H9 (cell line): ENCODE results near the gene CAMTA1. TPM values are rescaled to one million over a fixed set of nuclear protein-coding genes. Genes with fewer than 3 reads are reported as not detected.

Experiments
- DNase-seq: peaks from one replicate; pipeline ENCODE4 v3.0.0-alpha.2; 2017
- H2AFZ ChIP-seq: one replicate; pipeline ENCODE4 v1.6.1; 2013; ENCODE audit warnings: mild to moderate bottlenecking, low read length, control low read depth, moderate library complexity
- H2AK5ac ChIP-seq: 2 replicates; pipeline ENCODE4 v1.6.1; 2013; ENCODE audit warnings: low read length, control low read depth, mixed read lengths; ENCODE audit not compliant: insufficient read length
- H2BK120ac ChIP-seq: one replicate; pipeline ENCODE4 v1.6.1; 2013; ENCODE audit warnings: low read depth, mild to moderate bottlenecking, low read length, control low read depth, inconsistent platforms; ENCODE audit not compliant: poor library complexity, severe bottlenecking
- H2BK12ac ChIP-seq: 2 replicates; pipeline ENCODE4 v1.6.1; 2013; ENCODE audit warnings: low read length, control low read depth, mixed read lengths, low read depth; ENCODE audit not compliant: insufficient read length
- H2BK15ac ChIP-seq: 2 replicates; pipeline ENCODE4 v1.6.1; 2013; ENCODE audit warnings: low read depth, low read length, control low read depth
- H2BK20ac ChIP-seq: one replicate; pipeline ENCODE4 v1.6.1; 2013; ENCODE audit warnings: low read depth, mild to moderate bottlenecking, low read length, control low read depth, inconsistent platforms; ENCODE audit not compliant: poor library complexity, severe bottlenecking
- H2BK5ac ChIP-seq: 2 replicates; pipeline ENCODE4 v1.6.1; 2013; ENCODE audit warnings: low read length, control low read depth, mixed read lengths; ENCODE audit not compliant: insufficient read length
- H3K14ac ChIP-seq: 2 replicates; pipeline ENCODE4 v1.6.1; 2013; ENCODE audit warnings: low read length, control low read depth; ENCODE audit not compliant: insufficient read depth
- H3K18ac ChIP-seq: 2 replicates; pipeline ENCODE4 v1.6.1; 2013; ENCODE audit warnings: low read depth, mild to moderate bottlenecking, mixed read lengths, low read length, control low read depth; ENCODE audit not compliant: insufficient read length
- H3K23ac ChIP-seq: 2 replicates; pipeline ENCODE4 v1.6.1; 2013; ENCODE audit warnings: low read length, control low read depth, mixed read lengths, low read depth; ENCODE audit not compliant: insufficient read length
- H3K23me2 ChIP-seq: 2 replicates; pipeline ENCODE4 v1.6.1; 2013; ENCODE audit warnings: low read depth, mild to moderate bottlenecking, mixed read lengths, low read length, control low read depth; ENCODE audit not compliant: insufficient read length, poor library complexity, severe bottlenecking
- H3K27ac ChIP-seq: 2 replicates; pipeline ENCODE4 v1.5.1; 2013; ENCODE audit warnings: low read length, control low read depth, mixed read lengths, low read depth; ENCODE audit not compliant: insufficient read length
- H3K27me3 ChIP-seq: 2 replicates; pipeline ENCODE4 v1.6.1; 2013; ENCODE audit warnings: low read length, control low read depth, inconsistent platforms; ENCODE audit not compliant: insufficient read depth
- H3K4ac ChIP-seq: 2 replicates; pipeline ENCODE4 v1.6.1; 2013; ENCODE audit warnings: low read depth, mild to moderate bottlenecking, control low read depth, inconsistent platforms, low read length, moderate library complexity
- H3K4me1 ChIP-seq: 2 replicates; pipeline ENCODE4 v1.6.1; 2013; ENCODE audit warnings: low read length, control low read depth, inconsistent platforms; ENCODE audit not compliant: insufficient read depth
- H3K4me2 ChIP-seq: 2 replicates; pipeline ENCODE4 v1.6.1; 2013; ENCODE audit warnings: low read length, control low read depth, mixed read lengths; ENCODE audit not compliant: insufficient read length, insufficient read depth
- H3K56ac ChIP-seq: 2 replicates; pipeline ENCODE4 v1.6.1; 2013; ENCODE audit warnings: low read depth, mild to moderate bottlenecking, mixed read lengths, low read length, control low read depth; ENCODE audit not compliant: insufficient read length
- H3K79me1 ChIP-seq: 2 replicates; pipeline ENCODE4 v1.6.1; 2013; ENCODE audit warnings: low read depth, mild to moderate bottlenecking, moderate library complexity, low read length, control low read depth, inconsistent platforms; ENCODE audit not compliant: insufficient read depth, poor library complexity, severe bottlenecking
- H3K79me2 ChIP-seq: 2 replicates; pipeline ENCODE4 v1.6.1; 2013; ENCODE audit warnings: low read length, control low read depth, inconsistent platforms; ENCODE audit not compliant: insufficient read depth
- H3K9ac ChIP-seq: 2 replicates; pipeline ENCODE4 v1.6.1; 2013; ENCODE audit warnings: low read length, control low read depth, mixed read lengths; ENCODE audit not compliant: insufficient read length; ENCODE audit errors: extremely low read depth
- H3K9me3 ChIP-seq: one replicate; pipeline ENCODE4 v1.6.1; 2013; ENCODE audit warnings: low read depth, low read length, inconsistent platforms; ENCODE audit not compliant: control insufficient read depth
- H3T11ph ChIP-seq: one replicate; pipeline ENCODE4 v1.6.1; 2013; ENCODE audit warnings: mild to moderate bottlenecking, low read length, control low read depth, inconsistent platforms
- H4K20me1 ChIP-seq: one replicate; pipeline ENCODE4 v1.6.1; 2013; ENCODE audit not compliant: control insufficient read depth, insufficient read length, insufficient read depth
- H4K5ac ChIP-seq: 2 replicates; pipeline ENCODE4 v1.6.1; 2013; ENCODE audit warnings: low read depth, mild to moderate bottlenecking, mixed read lengths, low read length, control low read depth; ENCODE audit not compliant: insufficient read length
- H4K8ac ChIP-seq: replicated peaks from 2 replicates; pipeline ENCODE4 v1.6.1; 2013; ENCODE audit warnings: low read length, control low read depth, mixed read lengths, low read depth; ENCODE audit not compliant: insufficient read length
- H4K91ac ChIP-seq: 2 replicates; pipeline ENCODE4 v1.6.1; 2013; ENCODE audit warnings: low read depth, mild to moderate bottlenecking, moderate library complexity, mixed read lengths, low read length, control low read depth; ENCODE audit not compliant: insufficient read length
- H3K27ac Mint-ChIP-seq, 3 experiments: 2 replicates in 2 of 3; 3 replicates in 1 of 3; pipeline ENCODE4 v1.8.0; 2020 to 2021; ENCODE audit warnings: mixed read lengths in 3 of 3, mild to moderate bottlenecking in 1 of 3, moderate library complexity in 1 of 3
- H3K27me3 Mint-ChIP-seq: 2 replicates; pipeline ENCODE4 v1.8.0; 2021; ENCODE audit warnings: low read depth, mild to moderate bottlenecking, moderate library complexity, mixed read lengths
- H3K36me3 Mint-ChIP-seq, 3 experiments: 2 replicates in 2 of 3; 3 replicates in 1 of 3; pipeline ENCODE4 v1.8.0; 2020 to 2021; ENCODE audit warnings: low read depth in 3 of 3, mixed read lengths in 3 of 3; ENCODE audit not compliant: insufficient read depth in 1 of 3
- H3K4me1 Mint-ChIP-seq, 2 experiments: 2 replicates each; pipeline ENCODE4 v1.8.0; 2020; ENCODE audit warnings: mixed read lengths in 2 of 2
- H3K4me3 Mint-ChIP-seq, 2 experiments: 2 replicates in 1 of 2; 3 replicates in 1 of 2; pipeline ENCODE4 v1.8.0; 2020 to 2021; ENCODE audit warnings: mild to moderate bottlenecking in 2 of 2, mixed read lengths in 2 of 2, moderate library complexity in 1 of 2
- H3K9me3 Mint-ChIP-seq, 2 experiments: 2 replicates in 1 of 2; 3 replicates in 1 of 2; pipeline ENCODE4 v1.8.0; 2020; ENCODE audit warnings: mild to moderate bottlenecking in 2 of 2, mixed read lengths in 2 of 2, moderate library complexity in 1 of 2
- CTCF ChIP-seq: fragments of 200-600 bp; sonication (generic); conservative IDR thresholded peaks from 3 replicates; pipeline ENCODE4 v1.8.0; 2021; ENCODE audit warnings: antibody characterized with exemption, mild to moderate bottlenecking
- WGBS: extraction: QIAGEN DNeasy Blood & Tissue Kit; methylation state at CpG from one replicate; pipeline ENCODE4 v1.1.7; 2013; ENCODE audit warnings: missing lambda C conversion rate, low lambda C conversion rate, mixed read lengths; ENCODE audit not compliant: insufficient read length; ENCODE audit errors: extremely low coverage; 5-methylcytosine and 5-hydroxymethylcytosine counted together
- total RNA-seq: library from RNA; stranded (reverse); gene quantifications from 2 replicates; pipeline ENCODE4 v1.2.1, GENCODE V29; 2021

The CAMTA1 gene
- total RNA-seq, 1 experiment from 2014 or later = 115 TPM

GRCh38 chr1:6807782-6808181 lies 22.5 kb downstream of the CAMTA1 start:
- Histone ChIP-seq H3K4ac (no peak overlapping the region), H3K4me2 (no peak overlapping the region), H2BK120ac (no peak overlapping the region), H4K8ac (no peak overlapping the region), H4K5ac (no peak overlapping the region), H3K79me2 (peaks cover 26% of the 10 kb centered on the region; the same call in 1 of the 2 replicates), H2AFZ (no peak overlapping the region), H3K27ac (no peak overlapping the region), H3K4me1 (no peaks in the 10 kb centered on the region; the same call in 1 of the 2 replicates), H3K9me3 (no peaks in the 10 kb centered on the region), H2BK15ac (no peak overlapping the region), H2BK12ac (no peak overlapping the region), H3K79me1 (peaks cover 3% of the 10 kb centered on the region), H3K23ac (no peak overlapping the region), H3K23me2 (no peaks in the 10 kb centered on the region), H3T11ph (no peak overlapping the region), H3K56ac (no peak overlapping the region), H2BK5ac (no peak overlapping the region), H2BK20ac (no peak overlapping the region), H3K18ac (no peak overlapping the region), H3K9ac (no peak overlapping the region), H2AK5ac (no peak overlapping the region), H4K91ac (no peak overlapping the region), H4K20me1 (no peaks in the 10 kb centered on the region), H3K14ac (no peak overlapping the region), H3K27me3 (no peaks in the 10 kb centered on the region)
- no peak overlapping the region for H3K4me3 Mint-ChIP-seq
- no peaks in the 10 kb centered on the region for H3K36me3 Mint-ChIP-seq
- no peaks in the 10 kb centered on the region for H3K27me3 Mint-ChIP-seq
- no peaks in the 10 kb centered on the region for H3K9me3 Mint-ChIP-seq
- no CpG with 5 or more reads among the region's 3 CpGs for WGBS
- no peak for DNase-seq
- TF ChIP-seq CTCF = no peak
- H3K4me1 Mint-ChIP-seq = peaks cover 9 to 16% of the 10 kb centered on the region in 2 experiments
- no peak overlapping the region for H3K27ac Mint-ChIP-seq
